Suppressor macrophage treated with lipopolysaccharide for 1 hour (primary cell): ENCODE data around the gene CTU2.
"Not testable (repeated sequence)": the region's sequence is repeated elsewhere in the genome, so short reads cannot be mapped to it uniquely, and the experiment has no call there.

ENCODE experiments used
- DNase-seq, 3 donors: peaks; one replicate each; pipeline ENCODE4 v3.0.0-alpha.2; 2020 to 2022

The CTU2 gene

DNA sequence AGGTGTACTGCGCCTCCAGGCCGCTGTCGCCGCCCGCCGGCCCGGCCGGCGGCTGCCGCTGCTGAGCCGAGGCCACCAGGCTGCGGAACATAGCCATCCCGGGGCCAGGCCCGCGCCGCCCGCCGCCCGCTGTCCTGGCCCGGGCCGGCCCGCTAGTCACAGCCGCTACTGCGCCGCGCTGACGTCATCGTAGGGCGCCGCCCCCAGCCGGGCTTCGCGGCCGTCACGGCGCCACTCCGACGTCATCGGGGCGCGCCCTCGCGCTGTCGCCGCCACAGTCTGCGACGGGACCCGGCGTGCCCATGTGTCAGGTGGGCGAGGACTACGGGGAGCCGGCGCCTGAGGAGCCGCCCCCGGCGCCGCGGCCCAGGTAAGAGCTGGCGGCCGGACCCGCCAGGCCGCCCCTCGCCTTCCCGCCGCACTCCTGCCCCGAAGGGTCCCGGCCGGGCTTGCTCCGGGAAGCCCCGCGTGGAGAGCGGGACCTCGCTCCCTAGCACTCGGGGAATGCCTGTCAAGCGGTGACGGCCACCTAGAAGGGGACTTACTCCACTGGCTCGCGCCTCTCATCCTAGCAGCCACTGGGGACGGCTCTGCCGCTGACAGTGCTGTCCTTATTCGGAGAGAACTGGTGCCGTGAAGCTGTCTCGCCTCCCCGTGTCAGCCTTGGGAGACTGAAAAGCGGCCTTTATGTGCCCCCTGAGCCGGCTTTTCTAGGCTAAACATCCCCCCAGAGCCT, at the start of gene CTU2, which contains the start of gene RNF166:
CTU2 (plus strand) TSS at position 275 of the 736 bp plus-strand sequence; CDS start at position 303, 28 bp downstream.
RNF166 (minus strand) TSS at position 180 of the 736 bp plus-strand sequence; CDS start at position 97, 83 bp downstream.
- DNase-seq: peak; percentile 94 to 98 (median 98)

- no peak for DNase-seq
Measured at GRCh38 chr16:88657371-88657770, 48.9 kb upstream of the CTU2 start.

- DNase-seq: no peak
Measured at GRCh38 chr16:88658714-88659113, 47.6 kb upstream of the CTU2 start.

GRCh38 chr16:88659160-88659559, 47.1 kb upstream of the CTU2 start:
- no peak for DNase-seq

- DNase-seq: no peak
Measured at GRCh38 chr16:88661468-88661867, 44.8 kb upstream of the CTU2 start.

DNA sequence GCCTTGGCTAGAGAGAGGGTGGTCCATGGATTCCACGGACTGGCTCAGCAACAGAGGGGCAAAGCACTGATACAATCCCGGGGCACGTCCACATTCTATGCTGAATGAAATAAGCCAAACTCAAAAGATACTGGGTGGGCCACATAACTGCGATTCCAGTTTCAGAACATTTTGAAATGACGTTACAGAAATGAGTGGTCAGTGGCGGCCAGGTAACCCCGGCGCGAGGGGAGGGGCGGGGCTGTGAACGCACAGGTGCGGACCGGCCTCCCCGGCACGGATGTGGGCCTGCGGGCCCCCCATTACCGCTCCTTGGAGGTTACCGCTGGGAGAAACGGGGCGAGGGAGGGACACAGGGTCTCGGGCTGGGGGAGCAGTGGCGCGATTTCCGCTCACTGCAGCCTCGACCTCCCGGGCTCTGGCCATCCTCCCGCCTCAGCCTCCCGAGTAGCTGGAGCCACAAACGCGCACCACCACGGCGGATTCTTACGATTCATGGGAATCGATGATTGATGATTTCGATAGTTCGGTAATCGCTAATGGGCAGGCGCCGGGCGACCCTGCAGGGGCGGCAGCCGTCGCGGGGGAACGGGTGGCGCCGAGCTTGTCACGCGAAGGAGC, 44.0 kb upstream of the CTU2 start:
- DNase-seq: no peak

DNA sequence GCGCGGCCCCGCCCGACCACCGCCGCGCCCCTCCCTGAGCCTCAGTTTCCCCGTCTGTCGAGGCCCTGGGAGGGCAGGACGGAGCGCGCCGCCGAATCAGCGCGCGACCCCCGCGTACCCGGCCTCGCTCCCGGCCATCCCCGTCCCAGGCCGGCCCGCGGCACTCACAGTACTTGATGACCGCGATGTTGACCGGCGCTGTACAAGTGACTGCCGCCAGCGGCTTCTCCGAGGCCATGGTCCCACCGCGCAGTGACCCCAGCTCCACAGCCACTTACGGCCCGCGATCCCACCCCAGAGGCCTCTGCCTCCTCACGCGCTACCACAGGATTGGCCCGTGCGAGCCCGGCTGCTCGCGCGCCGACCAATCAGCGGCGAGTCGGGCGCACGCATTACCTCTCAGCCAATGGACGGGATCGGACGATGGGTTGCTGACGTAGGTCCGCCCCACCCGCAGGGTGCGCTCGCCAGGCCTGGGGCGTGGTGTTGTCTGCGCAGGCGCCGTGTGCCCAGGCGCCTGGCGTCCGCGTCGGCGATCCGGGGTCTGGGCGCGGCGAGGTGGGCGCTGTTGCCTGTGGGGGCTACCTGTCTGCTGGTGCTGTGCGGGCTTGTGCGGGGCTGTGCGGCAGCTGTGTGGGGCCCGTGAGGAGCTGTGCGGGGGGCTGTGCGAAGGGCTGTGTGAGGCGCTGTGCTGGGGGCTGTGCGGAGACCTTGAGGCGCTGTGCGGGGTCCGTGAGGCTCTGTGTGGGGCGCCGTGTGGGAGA, 43.3 kb upstream of the CTU2 start, which contains the start of gene MVD:
MVD (minus strand) TSS at position 249 of the 764 bp plus-strand sequence; CDS start at position 238, 11 bp downstream.
- peak; percentile 99 for DNase-seq

- DNase-seq: no peak
Measured at GRCh38 chr16:88665148-88665547, 41.2 kb upstream of the CTU2 start.

GRCh38 chr16:88665570-88665969, 40.7 kb upstream of the CTU2 start:
- DNase-seq: no peak

- peak; percentile 40 to 65 (median 51) for DNase-seq
Measured at GRCh38 chr16:88667461-88667860, 38.8 kb upstream of the CTU2 start.

- DNase-seq: not testable (repeated sequence)
Measured at GRCh38 chr16:88669493-88669892, 36.8 kb upstream of the CTU2 start.

- DNase-seq: no peak
Measured at GRCh38 chr16:88669980-88670379, 36.3 kb upstream of the CTU2 start.

- no peak for DNase-seq
Measured at GRCh38 chr16:88671806-88672205, 34.5 kb upstream of the CTU2 start.

GRCh38 chr16:88672776-88673175, 33.5 kb upstream of the CTU2 start:
- peak in 1 of 3 donors; percentile 47 for DNase-seq

DNA sequence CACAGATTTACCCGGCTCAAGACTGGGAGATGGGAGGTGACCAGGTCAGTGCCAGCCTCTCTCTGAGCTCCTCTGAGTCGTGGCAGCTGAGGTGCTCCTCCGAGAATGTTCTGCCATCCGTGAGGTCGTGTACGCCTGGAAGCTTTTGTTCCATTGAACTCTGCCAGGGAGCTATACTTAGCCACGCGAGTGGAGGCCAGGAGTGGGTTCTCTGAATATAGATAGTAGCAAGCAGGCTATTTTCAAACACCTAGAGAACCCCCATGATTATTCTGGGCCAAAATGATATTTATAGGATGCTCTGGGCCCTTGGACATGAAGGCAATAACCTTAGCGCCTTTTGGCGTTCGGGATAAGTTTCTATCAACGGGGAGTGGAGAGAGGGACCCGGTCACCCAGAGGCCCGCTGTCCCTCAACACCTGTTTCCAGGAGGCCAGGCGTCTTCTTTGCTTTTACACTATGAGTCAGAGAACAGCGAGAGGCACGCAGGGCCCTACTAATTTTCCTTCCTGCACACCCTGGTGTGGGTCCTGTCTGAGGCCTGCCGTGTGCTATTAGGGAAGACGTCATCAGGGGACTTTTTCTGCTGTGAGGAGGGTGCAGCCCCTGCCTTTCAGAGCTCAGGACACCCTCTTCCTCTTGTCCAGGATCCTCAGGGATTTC, 32.5 kb upstream of the CTU2 start:
- DNase-seq: no peak

DNA sequence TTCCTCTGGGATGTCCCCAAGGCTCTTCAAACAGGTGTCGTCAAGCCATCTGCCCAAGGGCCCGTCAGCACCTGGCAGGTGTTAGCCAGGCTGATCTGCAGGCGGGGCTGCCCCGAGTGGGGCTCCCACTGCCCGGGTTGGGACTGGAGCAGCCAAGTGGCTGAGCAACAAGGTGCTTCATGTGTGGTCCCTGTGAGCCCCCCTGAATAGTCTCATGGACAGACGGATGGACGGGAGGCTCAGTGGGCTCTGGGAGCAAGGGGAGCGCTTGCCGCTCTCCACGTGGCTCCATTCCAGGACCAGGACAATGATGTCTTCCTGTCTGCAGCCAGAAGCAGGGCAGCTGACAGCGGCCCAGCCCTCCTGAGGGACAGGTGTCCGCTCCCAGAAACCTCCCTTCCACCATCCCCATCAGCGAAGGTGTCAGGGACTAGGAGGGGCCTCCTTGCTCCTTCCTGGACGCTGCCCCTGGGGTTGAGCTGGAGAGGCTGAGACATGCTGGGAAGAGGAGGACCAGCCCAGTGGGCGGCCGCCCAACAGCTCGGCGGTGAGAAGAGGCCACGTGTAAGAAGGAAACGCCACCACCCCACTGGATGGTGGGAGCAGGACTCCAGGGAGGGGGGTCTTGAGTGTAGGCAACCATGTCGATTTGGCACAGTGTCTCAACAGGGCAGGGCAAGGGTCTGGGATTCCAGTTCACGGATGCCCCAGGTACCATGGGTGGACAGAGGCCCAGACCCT, 29.6 kb upstream of the CTU2 start:
- DNase-seq: no peak

DNA sequence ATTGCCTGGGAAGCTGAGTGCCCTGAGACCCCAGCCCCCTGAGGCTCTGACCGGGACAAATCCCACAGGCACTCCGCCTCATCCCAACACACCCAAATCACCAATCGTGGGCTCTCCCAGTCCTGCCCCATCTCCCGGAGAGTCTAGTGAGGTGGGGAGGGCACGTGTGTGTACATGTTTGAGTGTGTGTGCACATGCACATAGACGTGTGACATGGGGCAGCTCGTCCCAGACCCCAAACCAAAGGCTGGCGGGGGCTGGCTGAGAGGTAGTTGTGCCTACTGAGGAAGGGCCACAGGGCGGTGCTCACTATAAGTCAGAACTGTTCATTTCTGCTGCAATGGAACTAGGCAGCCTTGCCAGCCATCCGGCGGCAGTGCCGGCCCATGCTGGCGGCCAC, 28.6 kb upstream of the CTU2 start:
- DNase-seq: no peak

GRCh38 chr16:88678224-88678979, 27.9 kb upstream of the CTU2 start:
- no peak for DNase-seq

DNA sequence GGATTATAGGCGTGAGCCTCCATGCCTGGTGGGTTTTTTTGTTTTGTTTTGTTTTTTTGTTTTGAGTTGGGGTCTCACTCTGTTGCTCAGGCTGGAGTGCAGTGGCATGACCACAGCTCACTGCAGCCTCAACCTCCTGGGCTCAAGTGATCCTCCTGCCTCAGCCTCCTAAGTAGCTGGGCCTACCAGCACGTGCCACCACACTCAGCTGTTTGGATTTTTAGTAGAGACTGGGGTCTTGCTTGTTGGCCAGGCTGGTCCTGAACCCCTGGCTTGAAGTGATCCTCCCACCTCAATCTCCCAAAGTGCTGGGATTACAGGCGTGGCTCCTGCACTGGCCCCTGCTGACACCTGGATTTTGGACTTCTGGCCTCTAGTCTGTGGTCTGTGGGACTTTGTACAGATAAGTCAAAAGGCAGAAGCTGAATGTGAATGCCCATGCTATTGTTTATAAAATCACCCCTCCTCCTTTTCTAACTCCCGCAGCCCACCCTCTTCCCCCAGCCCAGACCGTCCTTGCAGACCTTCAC, 25.7 kb upstream of the CTU2 start:
- DNase-seq: no peak

DNA sequence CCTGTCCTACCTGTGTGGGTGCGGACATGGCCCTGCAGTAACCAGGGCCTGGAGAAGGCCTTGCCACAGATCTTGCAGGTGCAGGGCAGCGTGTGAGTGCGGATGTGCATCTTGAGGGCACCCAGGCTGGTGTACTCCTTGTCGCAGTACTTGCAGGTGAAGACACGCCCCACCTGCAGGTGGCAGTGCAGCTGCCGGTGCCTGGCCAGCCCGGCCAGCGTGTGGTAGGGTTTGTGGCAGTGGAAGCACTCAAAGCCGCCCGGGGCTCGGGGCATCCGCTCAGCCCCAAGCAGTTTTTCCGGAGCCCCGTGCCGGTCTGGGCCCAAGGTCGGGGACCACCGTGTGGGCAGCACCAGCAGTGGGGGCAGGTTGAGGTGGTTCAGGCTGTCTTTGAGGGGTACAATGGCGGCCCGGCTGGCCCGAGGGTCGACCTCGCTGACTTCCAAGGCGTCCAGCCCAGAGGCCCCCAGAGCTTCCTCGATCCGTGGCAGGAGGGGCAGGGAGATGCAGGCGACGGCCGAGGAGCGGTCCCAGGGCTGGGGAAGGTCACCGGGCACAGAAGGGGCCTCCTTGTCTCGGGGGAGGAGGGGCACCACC, 25.1 kb upstream of the CTU2 start:
- no peak for DNase-seq
